H1 (cell line): ENCODE data around the gene TVP23A. TPM values are rescaled to one million over a fixed set of nuclear protein-coding genes. Genes with fewer than 3 reads are reported as not detected.

Experiments
- ASH2L ChIP-seq: fragments of 200-600, 300-600 bp; sonication (generic); IDR thresholded peaks from one replicate; pipeline ENCODE4 v1.7.1; 2017; ENCODE audit warnings: low read length
- ATF2 ChIP-seq: IDR thresholded peaks from 2 replicates; pipeline ENCODE4 v1.6.1; 2012; ENCODE audit warnings: low read length, inconsistent platforms
- CHD7 ChIP-seq: fragments of 300-600 bp; sonication (generic); IDR thresholded peaks from 2 replicates; pipeline ENCODE4 v1.7.1; 2012; ENCODE audit warnings: low read length, moderate library complexity, mild to moderate bottlenecking, inconsistent platforms; ENCODE audit not compliant: insufficient replicate concordance
- FOSL1 ChIP-seq: IDR thresholded peaks from 2 replicates; pipeline ENCODE4 v1.6.1; 2011; ENCODE audit warnings: mild to moderate bottlenecking, low read depth, low read length, moderate library complexity; ENCODE audit not compliant: insufficient read depth
- GABPA ChIP-seq: IDR thresholded peaks from 2 replicates; pipeline ENCODE4 v1.6.1; 2011; ENCODE audit warnings: mild to moderate bottlenecking, low read length, moderate library complexity, borderline replicate concordance; ENCODE audit not compliant: insufficient read depth
- GTF2F1 ChIP-seq: IDR thresholded peaks from 2 replicates; pipeline ENCODE4 v1.6.1; 2012; ENCODE audit warnings: low read depth, low read length, improper control_type of control experiment, borderline replicate concordance
- HDAC6 ChIP-seq: IDR thresholded peaks from one replicate; pipeline ENCODE4 v1.7.1; 2012; ENCODE audit warnings: low read depth, mild to moderate bottlenecking, inconsistent platforms, low read length, moderate library complexity
- RAD21 ChIP-seq, 2 experiments: IDR thresholded peaks in 1 of 2; conservative IDR thresholded peaks in 1 of 2; 2 replicates each; pipeline ENCODE4 v1.6.1; 2011; ENCODE audit warnings: low read depth in 2 of 2, low read length in 2 of 2, improper control_type of control experiment in 1 of 2, inconsistent platforms in 1 of 2, mild to moderate bottlenecking in 1 of 2, moderate library complexity in 1 of 2
- SIX5 ChIP-seq: IDR thresholded peaks from 2 replicates; pipeline ENCODE4 v1.6.1; 2011; ENCODE audit warnings: mild to moderate bottlenecking, low read depth, low read length
- SP1 ChIP-seq: IDR thresholded peaks from 2 replicates; pipeline ENCODE4 v1.6.1; 2011; ENCODE audit warnings: low read depth, low read length
- polyA plus RNA-seq, 7 experiments: library from polyadenylated mRNA; depleted of rRNA in 3 of 7; stranded (reverse) in 5 of 7; unstranded in 2 of 7; fragments of >200 nt in 5 of 7; fragments of 200-250 nt in 2 of 7; gene quantifications; 1 replicate in 5 of 7; 2 replicates in 1 of 7; 4 replicates in 1 of 7; pipeline versions ENCODE4 v1.2.1 to v1.2.3, GENCODE V29; 2011 to 2013; ENCODE audit warnings: missing spikeins in 2 of 7, mixed read lengths in 2 of 7
- total RNA-seq: library from RNA; stranded (reverse); fragmentation: NEBNext Ultra II Directional; extraction: Animal tissue kit (Norgen Biotek cat#: 25700); gene quantifications from 2 replicates; pipeline ENCODE4 v1.2.1, GENCODE V29; 2021

The TVP23A gene
- total and polyA plus RNA-seq, 2 of the 8 experiments (the other 6 are each of a cell fraction or from before 2014, with no cell fraction given) = 2.2 to 3.1 TPM

- no peak for TF ChIP-seq CHD7
- TF ChIP-seq GTF2F1 = no peak
- TF ChIP-seq HDAC6 = no peak
- no peak for TF ChIP-seq FOSL1
- TF ChIP-seq SP1 = no peak
- TF ChIP-seq ASH2L = no peak
- no peak for TF ChIP-seq RAD21 (IDR thresholded peaks at IDR 0.05 in 1 of 2, conservative IDR thresholded peaks at IDR 0.05 in 1 of 2; ENCODE audit: low read depth in 2 of 2, low read length in 2 of 2)
- no peak for TF ChIP-seq SIX5
- no peak for TF ChIP-seq ATF2
- no peak for TF ChIP-seq GABPA
Measured at GRCh38 chr16:10782628-10783027, 36.0 kb downstream of the TVP23A start (continued).
